HEK293T (cell line): ENCODE data around the gene FCMR.
"Not testable (repeated sequence)": the region's sequence is repeated elsewhere in the genome, so short reads cannot be mapped to it uniquely, and the experiment has no call there.

Source experiments
- CTCF ChIA-PET: fragments of 350-600 bp; formaldehyde crosslinking; extraction: SDS; loops from one replicate; lab custom pipeline; 2021; ENCODE audit warnings: antibody characterized with exemption, inconsistent platforms; lab: Yijun Ruan, JAX
- POLR2A ChIA-PET: fragments of 350-600 bp; formaldehyde crosslinking; extraction: SDS; loops from one replicate; lab custom pipeline; 2020; ENCODE audit warnings: antibody characterized with exemption, inconsistent platforms; lab: Yijun Ruan, JAX
- DNase-seq: peaks from one replicate; pipeline ENCODE4 v3.0.0; 2012; ENCODE audit warnings: mixed read lengths; ENCODE audit errors: extremely low spot score
- ARNT ChIP-seq: fragments of 450-650 bp; IDR thresholded peaks from 2 replicates; pipeline ENCODE4 v1.6.1; 2017; ENCODE audit warnings: mild to moderate bottlenecking
- BHLHE40 ChIP-seq: fragments of 450-650 bp; IDR thresholded peaks from 2 replicates; pipeline ENCODE4 v1.6.1; 2016; ENCODE audit warnings: mild to moderate bottlenecking, moderate library complexity, borderline replicate concordance
- CTBP1 ChIP-seq: fragments of 450-650 bp; IDR thresholded peaks from 2 replicates; pipeline ENCODE4 v1.6.1; 2016; ENCODE audit warnings: borderline replicate concordance
- ELF4 ChIP-seq: fragments of 450-650 bp; IDR thresholded peaks from 2 replicates; pipeline ENCODE4 v1.6.1; 2017; ENCODE audit warnings: antibody characterized with exemption
- FOXA1 ChIP-seq: fragments of 450-650 bp; IDR thresholded peaks from 2 replicates; pipeline ENCODE4 v1.6.1; 2016; ENCODE audit warnings: mild to moderate bottlenecking
- FOXK2 ChIP-seq: fragments of 450-650 bp; IDR thresholded peaks from 2 replicates; pipeline ENCODE4 v1.6.1; 2016; ENCODE audit warnings: mild to moderate bottlenecking
- FOXM1 ChIP-seq: fragments of 450-650 bp; IDR thresholded peaks from 2 replicates; pipeline ENCODE4 v1.6.1; 2017; ENCODE audit warnings: mild to moderate bottlenecking, borderline replicate concordance
- HDGF ChIP-seq: fragments of 450-650 bp; IDR thresholded peaks from 2 replicates; pipeline ENCODE4 v1.6.1; 2017; ENCODE audit warnings: antibody characterized with exemption, borderline replicate concordance
- L3MBTL2 ChIP-seq: fragments of 450-650 bp; conservative IDR thresholded peaks from 2 replicates; pipeline ENCODE4 v1.6.1; 2016; ENCODE audit warnings: mild to moderate bottlenecking
- LEF1 ChIP-seq: fragments of 450-650 bp; IDR thresholded peaks from 2 replicates; pipeline ENCODE4 v1.6.1; 2017; ENCODE audit warnings: mild to moderate bottlenecking, borderline replicate concordance
- NFRKB ChIP-seq: fragments of 450-650 bp; IDR thresholded peaks from 2 replicates; pipeline ENCODE4 v1.6.1; 2016; ENCODE audit warnings: mild to moderate bottlenecking, moderate library complexity
- SP1 ChIP-seq: fragments of 450-650 bp; IDR thresholded peaks from 2 replicates; pipeline ENCODE4 v1.6.1; 2017
- SUZ12 ChIP-seq: fragments of 450-650 bp; IDR thresholded peaks from 2 replicates; pipeline ENCODE4 v1.6.1; 2016; ENCODE audit warnings: mild to moderate bottlenecking
- TARDBP ChIP-seq: fragments of 450-650 bp; IDR thresholded peaks from 2 replicates; pipeline ENCODE4 v1.6.1; 2016
- ZNF384 ChIP-seq: fragments of 450-650 bp; IDR thresholded peaks from 2 replicates; pipeline ENCODE4 v1.6.1; 2016
- TF ChIP-seq, protein P1 (sequence below): fragments of 450-650 bp; IDR thresholded peaks from 2 replicates; pipeline ENCODE4 v1.6.1; 2016

FCMR gene

DNA sequence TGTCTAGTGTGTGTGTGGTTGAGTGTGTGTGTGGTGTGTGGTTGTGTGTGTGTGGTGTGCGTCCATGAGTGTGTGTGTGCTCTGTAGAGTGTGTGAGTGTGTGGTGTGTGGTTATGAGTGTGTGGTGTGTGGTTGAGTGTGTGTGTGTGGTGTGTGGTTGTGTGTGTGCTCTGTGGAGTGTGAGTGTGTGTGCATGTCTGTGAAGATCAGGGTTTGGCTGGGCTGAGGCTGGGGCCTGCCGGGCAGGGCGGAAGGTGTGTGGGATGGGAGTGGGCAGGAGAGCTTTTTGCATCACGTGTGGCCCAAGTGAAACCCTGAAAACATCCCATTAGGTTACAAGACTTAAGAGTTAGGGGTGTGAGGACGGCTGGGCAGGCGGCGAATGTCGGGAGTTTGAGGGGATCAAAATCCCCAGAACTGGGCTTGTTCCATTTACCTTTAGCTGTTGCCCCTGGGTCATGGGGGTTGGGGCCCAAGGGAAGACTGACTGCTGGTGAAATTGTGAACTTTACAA lies 2.9 kb upstream of the FCMR start:
- POLR2A ChIA-PET, result interaction anchor here (1.0 kb wide), 1 partner anchor 8 kb away, joined by 4 read pairs; no protein-coding TSS in a partner anchor
- DNase-seq, result no peak
- CTCF ChIA-PET, result no interaction called here
- TF ChIP-seq L3MBTL2 (no peak), ARNT (no peak), CTBP1 (no peak), TARDBP (no peak)

GRCh38 chr1:206923961-206924557 lies 2.3 kb upstream of the FCMR start:
- CTCF ChIA-PET, DNase-seq, POLR2A ChIA-PET: not testable (repeated sequence)
- TF ChIP-seq TARDBP, result 0 out of 2 replicates have a peak, but pooled peaks have one; percentile 31

- DNase-seq, result no peak
- ChIA-PET CTCF (interaction anchor here (2.1 kb wide), 1 partner anchor 7 kb away, joined by 4 read pairs; no protein-coding TSS in a partner anchor), POLR2A (no interaction called here)
- TF ChIP-seq NFRKB (no peak), SUZ12 (no peak), HDGF (no peak), FOXK2 (no peak), ELF4 (no peak), LEF1 (no peak), SP1 (no peak), ARNT (no peak), TARDBP (no peak), FOXM1 (no peak)
- TF ChIP-seq, protein P1, sequence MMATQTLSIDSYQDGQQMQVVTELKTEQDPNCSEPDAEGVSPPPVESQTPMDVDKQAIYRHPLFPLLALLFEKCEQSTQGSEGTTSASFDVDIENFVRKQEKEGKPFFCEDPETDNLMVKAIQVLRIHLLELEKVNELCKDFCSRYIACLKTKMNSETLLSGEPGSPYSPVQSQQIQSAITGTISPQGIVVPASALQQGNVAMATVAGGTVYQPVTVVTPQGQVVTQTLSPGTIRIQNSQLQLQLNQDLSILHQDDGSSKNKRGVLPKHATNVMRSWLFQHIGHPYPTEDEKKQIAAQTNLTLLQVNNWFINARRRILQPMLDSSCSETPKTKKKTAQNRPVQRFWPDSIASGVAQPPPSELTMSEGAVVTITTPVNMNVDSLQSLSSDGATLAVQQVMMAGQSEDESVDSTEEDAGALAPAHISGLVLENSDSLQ, result no peak
Measured at GRCh38 chr1:206923009-206923960, 1.5 kb upstream of the FCMR start.

GRCh38 chr1:206922524-206922923 lies 783 bp upstream of the FCMR start:
- POLR2A ChIA-PET, result no interaction called here
- DNase-seq, result no peak
- CTCF ChIA-PET, result interaction anchor here (0.7 to 2.1 kb wide), 2 partner anchors 8 to 9 kb away, joined by 3 to 4 read pairs; no protein-coding TSS in a partner anchor
- TF ChIP-seq ZNF384, result no peak
- TF ChIP-seq NFRKB, result no peak
- TF ChIP-seq SP1, result no peak
- no peak for TF ChIP-seq HDGF
- TF ChIP-seq FOXA1, result no peak
- no peak for TF ChIP-seq BHLHE40
- no peak for TF ChIP-seq FOXK2
- TF ChIP-seq TARDBP, result no peak
- no peak for TF ChIP-seq LEF1
- TF ChIP-seq ELF4, result no peak
- TF ChIP-seq, protein P1, result no peak
- no peak for TF ChIP-seq L3MBTL2
- no peak for TF ChIP-seq FOXM1
- TF ChIP-seq ARNT, result no peak
- no peak for TF ChIP-seq CTBP1
- TF ChIP-seq SUZ12, result no peak

DNA sequence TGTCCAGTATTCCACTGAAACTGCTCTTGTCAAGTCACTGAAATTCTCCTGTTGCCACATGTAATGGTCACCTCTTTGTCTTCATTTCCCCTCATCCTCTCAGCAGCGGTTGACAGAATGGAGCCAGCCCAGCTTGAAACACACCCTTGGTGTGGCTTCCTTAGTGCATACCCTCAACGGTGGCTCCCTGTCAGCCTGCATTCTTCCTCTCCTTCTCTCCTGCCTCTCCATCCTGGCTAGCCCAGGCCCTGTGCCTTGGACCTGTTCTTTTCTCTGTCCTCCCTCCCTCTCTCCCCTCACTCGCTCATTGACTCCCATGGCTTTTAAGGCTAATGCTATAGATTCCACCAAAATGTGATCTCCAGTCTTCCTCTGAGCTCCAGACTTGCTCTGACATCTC lies 3.7 kb downstream of the FCMR start:
- ChIA-PET CTCF (no interaction called here), POLR2A (no interaction called here)
- TF ChIP-seq SUZ12, result no peak
- TF ChIP-seq FOXK2, result no peak
- no peak for TF ChIP-seq ELF4
- no peak for TF ChIP-seq CTBP1
- TF ChIP-seq ARNT, result no peak
- TF ChIP-seq SP1, result no peak
- TF ChIP-seq, protein P1, result no peak
- TF ChIP-seq LEF1, result no peak
- no peak for TF ChIP-seq TARDBP
- TF ChIP-seq ZNF384, result no peak
- TF ChIP-seq BHLHE40, result no peak
- TF ChIP-seq FOXM1, result no peak
- TF ChIP-seq HDGF, result no peak
- TF ChIP-seq NFRKB, result no peak
- no peak for TF ChIP-seq FOXA1
- DNase-seq, result no peak
